ENCODE data around the gene GPC6. TPM values are rescaled to one million over a fixed set of nuclear protein-coding genes. Genes with fewer than 3 reads are reported as not detected.

GPC6 gene
- polyA plus RNA-seq, 1 donor from 2014 or later: 9.0 TPM

DNA sequence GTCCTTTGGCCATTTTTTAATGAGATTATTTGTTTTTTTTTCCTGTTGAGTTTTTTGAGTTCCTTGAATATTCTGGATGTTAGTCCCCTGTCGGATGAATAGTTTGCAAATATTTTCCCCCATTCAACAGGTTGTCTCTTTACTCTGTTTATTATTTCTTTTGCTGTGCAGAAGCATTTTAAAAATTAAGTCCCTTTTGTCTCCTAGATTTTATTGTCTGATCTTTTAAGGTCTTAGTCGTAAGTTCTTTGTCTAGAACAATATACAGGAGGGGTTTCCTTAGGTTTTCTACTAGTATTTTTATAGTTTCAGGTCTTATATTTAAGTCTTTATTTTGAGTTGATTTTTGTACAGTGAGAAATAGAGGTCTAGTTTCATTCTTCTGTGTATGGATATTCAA, 284.4 kb downstream of the GPC6 start (continued):
- TF ChIP-seq, protein P1, sequence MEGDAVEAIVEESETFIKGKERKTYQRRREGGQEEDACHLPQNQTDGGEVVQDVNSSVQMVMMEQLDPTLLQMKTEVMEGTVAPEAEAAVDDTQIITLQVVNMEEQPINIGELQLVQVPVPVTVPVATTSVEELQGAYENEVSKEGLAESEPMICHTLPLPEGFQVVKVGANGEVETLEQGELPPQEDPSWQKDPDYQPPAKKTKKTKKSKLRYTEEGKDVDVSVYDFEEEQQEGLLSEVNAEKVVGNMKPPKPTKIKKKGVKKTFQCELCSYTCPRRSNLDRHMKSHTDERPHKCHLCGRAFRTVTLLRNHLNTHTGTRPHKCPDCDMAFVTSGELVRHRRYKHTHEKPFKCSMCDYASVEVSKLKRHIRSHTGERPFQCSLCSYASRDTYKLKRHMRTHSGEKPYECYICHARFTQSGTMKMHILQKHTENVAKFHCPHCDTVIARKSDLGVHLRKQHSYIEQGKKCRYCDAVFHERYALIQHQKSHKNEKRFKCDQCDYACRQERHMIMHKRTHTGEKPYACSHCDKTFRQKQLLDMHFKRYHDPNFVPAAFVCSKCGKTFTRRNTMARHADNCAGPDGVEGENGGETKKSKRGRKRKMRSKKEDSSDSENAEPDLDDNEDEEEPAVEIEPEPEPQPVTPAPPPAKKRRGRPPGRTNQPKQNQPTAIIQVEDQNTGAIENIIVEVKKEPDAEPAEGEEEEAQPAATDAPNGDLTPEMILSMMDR (IDR thresholded peaks at IDR 0.05; ENCODE audit: poor library complexity, severe bottlenecking): no peak

DNA sequence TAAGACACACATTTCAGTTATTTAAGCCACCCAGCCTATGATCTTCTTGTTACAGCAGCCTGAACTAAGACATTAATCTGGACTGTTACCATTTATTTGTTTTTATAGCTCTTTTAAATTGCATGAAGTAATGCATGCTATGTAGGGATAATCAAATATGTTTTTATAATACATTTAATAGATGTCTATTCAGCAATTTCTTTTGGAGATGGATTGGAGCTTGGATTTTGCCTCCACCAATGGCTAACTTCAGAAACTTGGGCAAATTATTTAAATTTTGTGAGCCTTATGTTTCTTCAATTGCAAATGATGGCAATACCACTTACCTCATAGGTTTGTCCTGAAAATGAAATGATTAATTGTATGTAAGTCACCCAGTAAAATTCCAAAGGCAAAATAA, 288.7 kb downstream of the GPC6 start:
- Histone ChIP-seq H3K4me3 (ENCODE audit: low read length) (no peak overlapping the region), H4K20me1 (ENCODE audit: insufficient read depth) (no peaks in the 10 kb centered on the region), H2AFZ (ENCODE audit: low read depth, low read length) (no peak overlapping the region), H3F3A (ENCODE audit: insufficient read depth, low read length, poor library complexity, severe bottlenecking) (no peaks in the 10 kb centered on the region), H3K9ac (ENCODE audit: low read length) (no peak overlapping the region), H3K27me3 (ENCODE audit: insufficient read depth, low read depth, low read length) (no peaks in the 10 kb centered on the region), H3K36me3 (ENCODE audit: insufficient read depth, low read length) (no peaks in the 10 kb centered on the region), H3K9me3 (ENCODE audit: low read length) (no peaks in the 10 kb centered on the region), H3K9me2 (ENCODE audit: insufficient read depth, low read length) (no peaks in the 10 kb centered on the region), H3K4me2 (ENCODE audit: low read length) (no peak overlapping the region), H3K27ac (ENCODE audit: low read length) (no peak overlapping the region), H3K79me2 (replicated peaks; ENCODE audit: insufficient read depth, low read length) (no peaks in the 10 kb centered on the region)
- TF ChIP-seq EP300 (conservative IDR thresholded peaks at IDR 0.05; ENCODE audit: poor library complexity, severe bottlenecking) (no peak), EZH2 (IDR thresholded peaks at IDR 0.05; ENCODE audit: borderline replicate concordance, insufficient read depth, low read length, poor library complexity, severe bottlenecking) (no peak), SMC3 (conservative IDR thresholded peaks at IDR 0.05; ENCODE audit: poor library complexity) (no peak), TAF1 (IDR thresholded peaks at IDR 0.05; ENCODE audit: low read depth) (no peak), RAD21 (conservative IDR thresholded peaks at IDR 0.05) (no peak), MXI1 (conservative IDR thresholded peaks at IDR 0.05; ENCODE audit: poor library complexity, severe bottlenecking) (no peak), POLR2AphosphoS5 (IDR thresholded peaks at IDR 0.05) (no peak)
- TF ChIP-seq, protein P2, sequence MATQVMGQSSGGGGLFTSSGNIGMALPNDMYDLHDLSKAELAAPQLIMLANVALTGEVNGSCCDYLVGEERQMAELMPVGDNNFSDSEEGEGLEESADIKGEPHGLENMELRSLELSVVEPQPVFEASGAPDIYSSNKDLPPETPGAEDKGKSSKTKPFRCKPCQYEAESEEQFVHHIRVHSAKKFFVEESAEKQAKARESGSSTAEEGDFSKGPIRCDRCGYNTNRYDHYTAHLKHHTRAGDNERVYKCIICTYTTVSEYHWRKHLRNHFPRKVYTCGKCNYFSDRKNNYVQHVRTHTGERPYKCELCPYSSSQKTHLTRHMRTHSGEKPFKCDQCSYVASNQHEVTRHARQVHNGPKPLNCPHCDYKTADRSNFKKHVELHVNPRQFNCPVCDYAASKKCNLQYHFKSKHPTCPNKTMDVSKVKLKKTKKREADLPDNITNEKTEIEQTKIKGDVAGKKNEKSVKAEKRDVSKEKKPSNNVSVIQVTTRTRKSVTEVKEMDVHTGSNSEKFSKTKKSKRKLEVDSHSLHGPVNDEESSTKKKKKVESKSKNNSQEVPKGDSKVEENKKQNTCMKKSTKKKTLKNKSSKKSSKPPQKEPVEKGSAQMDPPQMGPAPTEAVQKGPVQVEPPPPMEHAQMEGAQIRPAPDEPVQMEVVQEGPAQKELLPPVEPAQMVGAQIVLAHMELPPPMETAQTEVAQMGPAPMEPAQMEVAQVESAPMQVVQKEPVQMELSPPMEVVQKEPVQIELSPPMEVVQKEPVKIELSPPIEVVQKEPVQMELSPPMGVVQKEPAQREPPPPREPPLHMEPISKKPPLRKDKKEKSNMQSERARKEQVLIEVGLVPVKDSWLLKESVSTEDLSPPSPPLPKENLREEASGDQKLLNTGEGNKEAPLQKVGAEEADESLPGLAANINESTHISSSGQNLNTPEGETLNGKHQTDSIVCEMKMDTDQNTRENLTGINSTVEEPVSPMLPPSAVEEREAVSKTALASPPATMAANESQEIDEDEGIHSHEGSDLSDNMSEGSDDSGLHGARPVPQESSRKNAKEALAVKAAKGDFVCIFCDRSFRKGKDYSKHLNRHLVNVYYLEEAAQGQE (IDR thresholded peaks at IDR 0.05; ENCODE audit: borderline replicate concordance): no peak
- TF ChIP-seq, protein P1 (IDR thresholded peaks at IDR 0.05; ENCODE audit: poor library complexity, severe bottlenecking): no peak

DNA sequence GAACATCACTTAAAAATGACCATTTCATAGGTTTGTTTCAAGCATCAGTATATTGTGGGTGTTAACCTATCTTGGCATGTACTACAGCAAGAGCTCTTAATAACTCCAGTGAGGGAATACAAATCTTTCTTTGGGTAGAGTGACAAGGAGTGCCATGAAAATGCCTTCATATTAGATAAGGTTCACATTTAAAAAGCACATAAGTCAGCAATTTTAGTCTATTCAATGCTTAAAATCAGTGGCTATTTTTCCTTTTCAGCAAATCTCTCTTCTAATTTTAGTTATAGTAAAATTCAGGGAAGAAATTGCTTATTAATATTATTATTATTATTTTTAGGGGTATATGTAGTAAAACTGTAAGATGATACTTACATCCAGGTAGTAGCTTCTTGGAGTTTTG, 291.1 kb downstream of the GPC6 start:
- no peak overlapping the region for H3K4me3 ChIP-seq (ENCODE audit: low read length)
- no peaks in the 10 kb centered on the region for H3K79me2 ChIP-seq (replicated peaks; ENCODE audit: insufficient read depth, low read length)
- H3K9me2 ChIP-seq (ENCODE audit: insufficient read depth, low read length): no peaks in the 10 kb centered on the region
- no peaks in the 10 kb centered on the region for H3K9me3 ChIP-seq (ENCODE audit: low read length)
- H2AFZ ChIP-seq (ENCODE audit: low read depth, low read length): no peak overlapping the region
- no peaks in the 10 kb centered on the region for H3K36me3 ChIP-seq (ENCODE audit: insufficient read depth, low read length)
- no peak overlapping the region for H3K4me2 ChIP-seq (ENCODE audit: low read length)
- TF ChIP-seq EZH2 (IDR thresholded peaks at IDR 0.05; ENCODE audit: borderline replicate concordance, insufficient read depth, low read length, poor library complexity, severe bottlenecking) (no peak), SMC3 (conservative IDR thresholded peaks at IDR 0.05; ENCODE audit: poor library complexity) (no peak), EP300 (conservative IDR thresholded peaks at IDR 0.05; ENCODE audit: poor library complexity, severe bottlenecking) (no peak), MXI1 (conservative IDR thresholded peaks at IDR 0.05; ENCODE audit: poor library complexity, severe bottlenecking) (no peak), TAF1 (IDR thresholded peaks at IDR 0.05; ENCODE audit: low read depth) (no peak), RAD21 (conservative IDR thresholded peaks at IDR 0.05) (no peak), POLR2AphosphoS5 (IDR thresholded peaks at IDR 0.05) (no peak)
- TF ChIP-seq, protein P1 (IDR thresholded peaks at IDR 0.05; ENCODE audit: poor library complexity, severe bottlenecking): no peak
- TF ChIP-seq, protein P2 (IDR thresholded peaks at IDR 0.05; ENCODE audit: borderline replicate concordance): no peak
- no peaks in the 10 kb centered on the region for H3K27me3 ChIP-seq (ENCODE audit: insufficient read depth, low read depth, low read length)
- H4K20me1 ChIP-seq (ENCODE audit: insufficient read depth): no peaks in the 10 kb centered on the region
- no peak overlapping the region for H3K9ac ChIP-seq (ENCODE audit: low read length)
- H3K27ac ChIP-seq (ENCODE audit: low read length): no peak overlapping the region
- H3F3A ChIP-seq (ENCODE audit: insufficient read depth, low read length, poor library complexity, severe bottlenecking): peaks cover 5% of the 10 kb centered on the region

Measured in neural cell (in vitro differentiated cells).